Neural crest cell (in vitro differentiated cells): Measurements from ENCODE around the gene MITD1. TPM values are rescaled to one million over a fixed set of nuclear protein-coding genes. Genes with fewer than 3 reads are reported as not detected.
"Not testable (repeated sequence)": the region's sequence is repeated elsewhere in the genome, so short reads cannot be mapped to it uniquely, and the experiment has no call there.

ENCODE experiments used
- DNase-seq: peaks from one replicate; pipeline ENCODE4 v3.0.0; 2021; ENCODE audit warnings: low read depth, mixed read lengths, low spot score
- H3K27ac Mint-ChIP-seq: one replicate; pipeline ENCODE4 v1.8.0; 2021; ENCODE audit warnings: mild to moderate bottlenecking, mixed read lengths; ENCODE audit not compliant: unreplicated experiment
- H3K27me3 Mint-ChIP-seq: 2 replicates; pipeline ENCODE4 v1.8.0; 2021; ENCODE audit warnings: low read depth, mild to moderate bottlenecking, mixed read lengths
- H3K36me3 Mint-ChIP-seq: 2 replicates; pipeline ENCODE4 v1.8.0; 2021; ENCODE audit warnings: low read depth, mild to moderate bottlenecking, mixed read lengths
- H3K4me1 Mint-ChIP-seq: 2 replicates; pipeline ENCODE4 v1.8.0; 2021; ENCODE audit warnings: mixed read lengths
- H3K4me3 Mint-ChIP-seq: one replicate; pipeline ENCODE4 v1.8.0; 2021; ENCODE audit warnings: mild to moderate bottlenecking, mixed read lengths
- H3K9me3 Mint-ChIP-seq: 2 replicates; pipeline ENCODE4 v1.8.0; 2021; ENCODE audit warnings: mixed read lengths
- CTCF ChIP-seq: fragments of 200-600 bp; sonication (generic); conservative IDR thresholded peaks from 2 replicates; pipeline ENCODE4 v1.5.0; 2021; ENCODE audit warnings: antibody characterized with exemption, mild to moderate bottlenecking
- total RNA-seq: library from RNA; stranded (reverse); gene quantifications from 2 replicates; pipeline ENCODE4 v1.2.1, GENCODE V29; 2021

MITD1 gene
- total RNA-seq, 1 donor from 2014 or later = 31.7 TPM

GRCh38 chr2:99200076-99200800 lies 19.4 kb upstream of the MITD1 start:
- H3K4me1 Mint-ChIP-seq = no peaks in the 10 kb centered on the region
- no peak for DNase-seq
- H3K27me3 Mint-ChIP-seq = no peaks in the 10 kb centered on the region
- H3K9me3 Mint-ChIP-seq = peaks cover 4% of the 10 kb centered on the region
- no peak for TF ChIP-seq CTCF
- H3K27ac Mint-ChIP-seq = no peak overlapping the region
- H3K4me3 Mint-ChIP-seq = no peak overlapping the region
- peaks cover 22% of the 10 kb centered on the region for H3K36me3 Mint-ChIP-seq

GRCh38 chr2:99198103-99198841 lies 17.4 kb upstream of the MITD1 start:
- TF ChIP-seq CTCF = no peak
- Mint-ChIP-seq H3K27ac (no peak overlapping the region), H3K36me3 (peaks cover 18% of the 10 kb centered on the region), H3K27me3 (no peaks in the 10 kb centered on the region), H3K4me3 (no peak overlapping the region), H3K9me3 (peaks cover 4% of the 10 kb centered on the region), H3K4me1 (no peaks in the 10 kb centered on the region)
- no peak for DNase-seq

- H3K4me1 Mint-ChIP-seq, H3K27me3 Mint-ChIP-seq, H3K9me3 Mint-ChIP-seq, H3K27ac Mint-ChIP-seq, H3K4me3 Mint-ChIP-seq, DNase-seq: not testable (repeated sequence)
- H3K36me3 Mint-ChIP-seq = peaks cover 37% of the 10 kb centered on the region
Observed at GRCh38 chr2:99192364-99192763, 11.5 kb upstream of the MITD1 start.

- Mint-ChIP-seq H3K4me3 (no peak overlapping the region), H3K27me3 (no peaks in the 10 kb centered on the region), H3K4me1 (no peaks in the 10 kb centered on the region), H3K27ac (no peak overlapping the region), H3K36me3 (peaks cover 40% of the 10 kb centered on the region), H3K9me3 (peaks cover 6% of the 10 kb centered on the region)
- no peak for DNase-seq
- peak; percentile 27 for TF ChIP-seq CTCF
Observed at GRCh38 chr2:99190548-99190947, 9.7 kb upstream of the MITD1 start.

- H3K36me3 Mint-ChIP-seq = peaks cover 32% of the 10 kb centered on the region
- no peak for TF ChIP-seq CTCF
- H3K9me3 Mint-ChIP-seq = peaks cover 6% of the 10 kb centered on the region
- H3K4me1 Mint-ChIP-seq = no peaks in the 10 kb centered on the region
- DNase-seq = no peak
- H3K27me3 Mint-ChIP-seq = no peaks in the 10 kb centered on the region
- H3K27ac Mint-ChIP-seq = no peak overlapping the region
- H3K4me3 Mint-ChIP-seq = no peak overlapping the region
Observed at GRCh38 chr2:99188357-99188756, 7.5 kb upstream of the MITD1 start.

- Mint-ChIP-seq H3K27ac (no peak overlapping the region), H3K9me3 (peaks cover 3% of the 10 kb centered on the region), H3K4me3 (no peak overlapping the region), H3K4me1 (peaks cover 6% of the 10 kb centered on the region), H3K36me3 (peaks cover 22% of the 10 kb centered on the region), H3K27me3 (no peaks in the 10 kb centered on the region)
- no peak for DNase-seq
- no peak for TF ChIP-seq CTCF
Observed at GRCh38 chr2:99187011-99187410, 6.2 kb upstream of the MITD1 start.
